Measurements from ENCODE around the gene PPM1E.

Gene PPM1E

DNA sequence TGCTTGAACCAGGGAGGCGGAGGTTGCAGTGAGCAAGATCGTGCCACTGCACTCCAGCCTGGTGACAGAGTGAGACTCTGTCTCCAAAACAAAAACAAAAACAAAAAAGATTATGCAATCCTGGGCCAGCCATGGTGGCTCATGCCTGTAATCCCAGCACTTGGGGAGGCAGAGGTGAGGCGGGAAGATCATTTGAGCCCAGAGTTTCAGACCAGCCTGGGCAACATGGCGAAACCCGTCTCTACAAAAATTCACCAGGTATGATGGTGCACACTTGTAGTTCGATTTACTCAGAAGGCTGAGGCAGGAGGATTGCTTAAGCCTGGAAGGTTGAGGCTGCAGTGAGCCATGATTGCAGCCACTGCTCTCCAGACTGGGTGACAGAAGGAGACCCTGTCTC is 109.6 kb downstream of the PPM1E start:
- Histone ChIP-seq H2AFZ (ENCODE audit: low read depth, low read length, severe bottlenecking) (no peak overlapping the region), H3K9ac (ENCODE audit: low read length) (no peak overlapping the region), H3K9me3 (ENCODE audit: insufficient read depth, low read length) (no peaks in the 10 kb centered on the region), H3K4me3 (ENCODE audit: insufficient read depth, low read length, poor library complexity, severe bottlenecking) (no peak overlapping the region), H3K9me2 (replicated peaks; ENCODE audit: insufficient read depth, low read length) (no peaks in the 10 kb centered on the region), H4K20me1 (ENCODE audit: low read depth, low read length) (no peaks in the 10 kb centered on the region), H3K36me3 (ENCODE audit: low read length) (no peaks in the 10 kb centered on the region), H3K27me3 (ENCODE audit: low read length) (no peaks in the 10 kb centered on the region), H3K79me2 (ENCODE audit: insufficient read depth, low read length) (no peaks in the 10 kb centered on the region), H3K27ac (ENCODE audit: low read depth, low read length) (no peak overlapping the region), H3K4me2 (ENCODE audit: low read depth, low read length, poor library complexity, severe bottlenecking) (no peak overlapping the region), H3F3A (ENCODE audit: insufficient read depth) (no peaks in the 10 kb centered on the region)
- no peak for TF ChIP-seq CTCF (IDR thresholded peaks at IDR 0.05; ENCODE audit: insufficient read depth, low read length, poor library complexity, severe bottlenecking)
- no peak for TF ChIP-seq EZH2phosphoT487 (conservative IDR thresholded peaks at IDR 0.05; ENCODE audit: low read length)

DNA sequence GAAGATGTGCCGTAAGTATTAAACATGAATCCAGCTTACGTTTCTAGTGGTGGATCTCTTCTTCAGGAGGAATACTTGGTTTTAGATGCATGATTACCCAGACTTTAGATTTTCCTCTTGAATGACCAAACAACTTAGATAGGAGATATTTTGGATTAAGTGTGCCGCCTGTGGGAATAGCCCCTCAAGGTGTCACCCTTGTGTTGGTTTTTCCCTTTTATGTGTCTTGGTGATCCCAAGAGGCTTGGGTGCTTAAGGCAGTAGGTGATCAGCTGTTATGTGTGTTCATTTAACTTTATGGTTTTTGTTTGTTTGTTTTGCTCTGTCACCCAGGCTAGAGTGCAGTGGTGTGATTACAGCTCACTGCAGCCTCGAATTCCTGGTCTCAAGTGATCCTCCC is 115.1 kb downstream of the PPM1E start:
- no peaks in the 10 kb centered on the region for H3K9me2 ChIP-seq (replicated peaks; ENCODE audit: insufficient read depth, low read length)
- TF ChIP-seq CTCF (IDR thresholded peaks at IDR 0.05; ENCODE audit: insufficient read depth, low read length, poor library complexity, severe bottlenecking), result no peak
- no peak for TF ChIP-seq EZH2phosphoT487 (conservative IDR thresholded peaks at IDR 0.05; ENCODE audit: low read length)
- H3K4me2 ChIP-seq (ENCODE audit: low read depth, low read length, poor library complexity, severe bottlenecking), result no peak overlapping the region
- no peak overlapping the region for H3K9ac ChIP-seq (ENCODE audit: low read length)
- H3F3A ChIP-seq (ENCODE audit: insufficient read depth), result no peaks in the 10 kb centered on the region
- H3K4me3 ChIP-seq (ENCODE audit: insufficient read depth, low read length, poor library complexity, severe bottlenecking), result no peak overlapping the region
- H3K79me2 ChIP-seq (ENCODE audit: insufficient read depth, low read length), result no peaks in the 10 kb centered on the region
- H4K20me1 ChIP-seq (ENCODE audit: low read depth, low read length), result no peaks in the 10 kb centered on the region
- no peak overlapping the region for H3K27ac ChIP-seq (ENCODE audit: low read depth, low read length)
- no peak overlapping the region for H2AFZ ChIP-seq (ENCODE audit: low read depth, low read length, severe bottlenecking)
- H3K9me3 ChIP-seq (ENCODE audit: insufficient read depth, low read length), result no peaks in the 10 kb centered on the region
- H3K27me3 ChIP-seq (ENCODE audit: low read length), result no peaks in the 10 kb centered on the region
- no peaks in the 10 kb centered on the region for H3K36me3 ChIP-seq (ENCODE audit: low read length)

GRCh38 chr17:58873926-58874325 is 118.3 kb downstream of the PPM1E start:
- no peak overlapping the region for H2AFZ ChIP-seq (ENCODE audit: low read depth, low read length, severe bottlenecking)
- no peaks in the 10 kb centered on the region for H3K9me2 ChIP-seq (replicated peaks; ENCODE audit: insufficient read depth, low read length)
- H4K20me1 ChIP-seq (ENCODE audit: low read depth, low read length), result peaks cover 6% of the 10 kb centered on the region; the same call in 1 of the 2 replicates
- no peaks in the 10 kb centered on the region for H3F3A ChIP-seq (ENCODE audit: insufficient read depth)
- TF ChIP-seq CTCF (IDR thresholded peaks at IDR 0.05; ENCODE audit: insufficient read depth, low read length, poor library complexity, severe bottlenecking), result no peak
- TF ChIP-seq EZH2phosphoT487 (conservative IDR thresholded peaks at IDR 0.05; ENCODE audit: low read length), result no peak
- no peak overlapping the region for H3K4me3 ChIP-seq (ENCODE audit: insufficient read depth, low read length, poor library complexity, severe bottlenecking)
- no peak overlapping the region for H3K27ac ChIP-seq (ENCODE audit: low read depth, low read length)
- no peaks in the 10 kb centered on the region for H3K36me3 ChIP-seq (ENCODE audit: low read length)
- H3K27me3 ChIP-seq (ENCODE audit: low read length), result no peaks in the 10 kb centered on the region
- no peak overlapping the region for H3K4me2 ChIP-seq (ENCODE audit: low read depth, low read length, poor library complexity, severe bottlenecking)
- H3K79me2 ChIP-seq (ENCODE audit: insufficient read depth, low read length), result no peaks in the 10 kb centered on the region
- H3K9me3 ChIP-seq (ENCODE audit: insufficient read depth, low read length), result no peaks in the 10 kb centered on the region
- H3K9ac ChIP-seq (ENCODE audit: low read length), result no peak overlapping the region
